K562 (cell line): Measurements from ENCODE around the gene ARHGAP33. TPM values are rescaled to one million over a fixed set of nuclear protein-coding genes. Genes with fewer than 3 reads are reported as not detected.

Experiments
- ELF4 ChIP-seq: fragments of 450-650 bp; formaldehyde crosslinking; IDR thresholded peaks from 2 replicates; pipeline ENCODE4 v1.4.0; 2022; ENCODE audit warnings: missing genetic modification characterization
- FOXK1 ChIP-seq: sonication (generic); formaldehyde crosslinking; IDR thresholded peaks from 2 replicates; pipeline ENCODE4 v1.8.0; 2022; ENCODE audit warnings: missing genetic modification reagents, mild to moderate bottlenecking, borderline replicate concordance
- HDAC2 ChIP-seq: fragments of 450-650 bp; IDR thresholded peaks from 2 replicates; pipeline ENCODE4 v1.6.1; 2016; ENCODE audit warnings: mild to moderate bottlenecking
- OTX1 ChIP-seq: fragments of 450-650 bp; formaldehyde crosslinking; IDR thresholded peaks from 2 replicates; pipeline ENCODE4 v1.4.0; 2022; ENCODE audit warnings: mild to moderate bottlenecking
- PATZ1 ChIP-seq: fragments of 250-450 bp; sonication (Bioruptor Pico); IDR thresholded peaks from 2 replicates; pipeline ENCODE4 v1.5.0; 2020; ENCODE audit warnings: mild to moderate bottlenecking, borderline replicate concordance
- SAP30 ChIP-seq: fragments of 200-600 bp; sonication (generic); IDR thresholded peaks from 2 replicates; pipeline ENCODE4 v1.6.1; 2012; ENCODE audit warnings: borderline replicate concordance, low read depth, mild to moderate bottlenecking, moderate library complexity, low read length, control low read depth, inconsistent platforms; ENCODE audit not compliant: insufficient read depth, poor library complexity, severe bottlenecking
- SMAD4 ChIP-seq: fragments of 250-450 bp; sonication (Bioruptor Pico); conservative IDR thresholded peaks from 2 replicates; pipeline ENCODE4 v1.8.0; 2021; ENCODE audit warnings: inconsistent platforms, mild to moderate bottlenecking, moderate library complexity
- SMARCB1 ChIP-seq: IDR thresholded peaks from 2 replicates; pipeline ENCODE4 v1.6.1; 2011; ENCODE audit warnings: improper control_type of control experiment, low read depth; ENCODE audit not compliant: insufficient read length
- TAF15 ChIP-seq: fragments of 200-400 bp; formaldehyde crosslinking; IDR thresholded peaks from 2 replicates; pipeline ENCODE4 v1.6.1; 2017; ENCODE audit warnings: mild to moderate bottlenecking, low read depth, low read length, moderate library complexity
- TCF15 ChIP-seq: fragments of 250-450 bp; sonication (Bioruptor Pico); IDR thresholded peaks from 2 replicates; pipeline ENCODE4 v1.8.0; 2022; ENCODE audit warnings: moderate library complexity, mild to moderate bottlenecking, inconsistent platforms
- ZNF280A ChIP-seq: fragments of 450-650 bp; IDR thresholded peaks from 2 replicates; pipeline ENCODE4 v1.6.1; 2018; ENCODE audit warnings: mild to moderate bottlenecking, low read depth; ENCODE audit not compliant: partially characterized antibody
- polyA plus RNA-seq, 8 experiments: library from polyadenylated mRNA; depleted of rRNA in 4 of 8; stranded (reverse) in 5 of 8; unstranded in 3 of 8; fragments of >200 nt; fragmentation: Nextera tagmentation in 2 of 8; fragmentation: Illumina TruSeq in 1 of 8; extraction: Ambion mirVana in 2 of 8; extraction: Trizol in 1 of 8; gene quantifications; 2 replicates each; pipeline versions ENCODE4 v1.2.1 to v1.2.3, GENCODE V29; 2011 to 2014; ENCODE audit warnings: inconsistent platforms in 1 of 8, missing spikeins in 1 of 8
- total RNA-seq, 7 experiments: library from RNA; depleted of rRNA in 6 of 7; stranded (reverse); fragments of >200 nt in 6 of 7; fragmentation: Illumina TruSeq in 2 of 7; extraction: Trizol in 2 of 7; gene quantifications; 2 replicates each; pipeline versions ENCODE4 v1.2.1 to v1.2.3, GENCODE V29; 2011 to 2021; ENCODE audit warnings: low replicate concordance in 1 of 7

Gene ARHGAP33
- total and polyA plus RNA-seq, 9 of the 15 experiments (the other 6 are each of a cell fraction or from before 2014, with no cell fraction given) = 0.06 to 26.6 (median 1.6) TPM; not detected in 1

DNA sequence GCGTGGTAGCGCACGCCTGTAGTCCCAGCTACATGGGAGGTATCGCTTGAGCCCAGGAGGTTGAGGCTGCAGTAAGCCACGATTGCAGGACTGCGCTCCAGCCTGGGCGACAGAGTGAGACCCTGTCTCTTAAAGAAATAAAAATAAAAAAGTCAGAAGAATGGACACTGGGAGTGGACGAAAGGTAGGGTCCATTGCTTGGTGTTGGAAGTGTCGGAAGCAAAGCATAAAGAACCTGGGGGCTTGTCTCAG lies 392 bp upstream of the ARHGAP33 start (continued):
- TF ChIP-seq TCF15 (CRISPR knock-in tag) (no peak), OTX1 (CRISPR knock-in tag) (0 out of 2 replicates have a peak, but pooled peaks have one; percentile 25), HDAC2 (peak; percentile 16; the same call in 1 of the 2 replicates), SMARCB1 (no peak), PATZ1 (no peak), ZNF280A (no peak), SMAD4 (CRISPR knock-in tag) (0 out of 2 replicates have a peak, but pooled peaks have one; percentile 3), ELF4 (CRISPR knock-in tag) (no peak), TAF15 (no peak), SAP30 (peak; percentile 7), FOXK1 (no peak)
